ENCODE measurements around the gene RELT. TPM values are rescaled to one million over a fixed set of nuclear protein-coding genes. Genes with fewer than 3 reads are reported as not detected.

RELT gene
- total and polyA plus RNA-seq, 2 of the 13 experiments (the other 11 are each of a cell fraction or from before 2014, with no cell fraction given): 2.5 to 4.7 TPM

DNA sequence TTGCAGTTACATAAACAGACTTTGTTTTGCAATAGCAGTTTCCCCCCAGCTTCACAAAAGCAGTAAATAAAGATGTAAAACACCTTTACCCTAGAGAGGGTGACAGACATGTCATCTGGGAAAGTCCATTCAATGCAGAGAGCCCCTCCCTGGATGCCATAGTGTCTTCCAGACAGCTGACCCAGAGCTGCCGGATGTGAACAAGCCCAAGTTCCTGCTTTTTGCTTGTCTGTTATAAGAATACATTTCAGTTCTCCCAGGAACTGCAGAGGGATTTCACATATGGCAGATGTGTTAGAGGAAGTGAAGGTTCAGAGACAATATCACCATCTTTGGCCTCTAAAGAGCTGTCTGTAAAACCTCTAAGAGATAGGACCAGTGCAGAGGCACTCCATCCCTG is 48.9 kb downstream of the RELT start:
- ATAC-seq: no peak
- Histone ChIP-seq H3K4me1 (ENCODE audit: insufficient read depth, low read length) (peaks cover 7% of the 10 kb centered on the region), H3K27me3 (ENCODE audit: control insufficient read depth in 1 of 2, insufficient read depth in 2 of 2, low read length in 2 of 2) (no peaks in the 10 kb centered on the region), H3K36me3 (replicated peaks in 1 of 2; ENCODE audit: control insufficient read depth in 1 of 2, insufficient read depth in 2 of 2, low read length in 2 of 2) (peaks cover 0 to 6% of the 10 kb centered on the region in 2 experiments; a peak in 2 of 5 replicates), H3K4me3 (replicated peaks in 1 of 3; ENCODE audit: insufficient read depth in 1 of 3, low read depth in 2 of 3, low read length in 3 of 3) (no peak overlapping the region), H3K27ac (ENCODE audit: extremely low read length, insufficient read depth, low read length) (no peak overlapping the region), H3K4me2 (ENCODE audit: low read depth, low read length) (no peak overlapping the region), H3K79me2 (ENCODE audit: insufficient read depth, low read length) (no peaks in the 10 kb centered on the region), H3K9ac (ENCODE audit: insufficient read depth, low read depth, low read length) (no peak overlapping the region), H3K9me3 (ENCODE audit: low read length) (no peaks in the 10 kb centered on the region), H4K20me1 (ENCODE audit: insufficient read depth, low read length) (no peaks in the 10 kb centered on the region; the same call in 1 of the 2 replicates), H2AFZ (ENCODE audit: low read length) (no peak overlapping the region)
- TF ChIP-seq NR2F6 (IDR thresholded peaks at IDR 0.05) (no peak), NR2F6 (CRISPR knock-in tag; IDR thresholded peaks at IDR 0.05) (no peak), CTCF (CRISPR knock-in tag; IDR thresholded peaks at IDR 0.05) (no peak), REL (CRISPR knock-in tag; conservative IDR thresholded peaks at IDR 0.05) (no peak), PAXIP1 (CRISPR knock-in tag; conservative IDR thresholded peaks at IDR 0.05) (no peak), ZNF496 (CRISPR knock-in tag; IDR thresholded peaks at IDR 0.05; ENCODE audit: insufficient replicate concordance) (no peak), ZNF773 (CRISPR knock-in tag; IDR thresholded peaks at IDR 0.05; ENCODE audit: borderline replicate concordance) (no peak), SOX5 (CRISPR knock-in tag; IDR thresholded peaks at IDR 0.05; ENCODE audit: borderline replicate concordance) (no peak)
- TF ChIP-seq, protein P1, sequence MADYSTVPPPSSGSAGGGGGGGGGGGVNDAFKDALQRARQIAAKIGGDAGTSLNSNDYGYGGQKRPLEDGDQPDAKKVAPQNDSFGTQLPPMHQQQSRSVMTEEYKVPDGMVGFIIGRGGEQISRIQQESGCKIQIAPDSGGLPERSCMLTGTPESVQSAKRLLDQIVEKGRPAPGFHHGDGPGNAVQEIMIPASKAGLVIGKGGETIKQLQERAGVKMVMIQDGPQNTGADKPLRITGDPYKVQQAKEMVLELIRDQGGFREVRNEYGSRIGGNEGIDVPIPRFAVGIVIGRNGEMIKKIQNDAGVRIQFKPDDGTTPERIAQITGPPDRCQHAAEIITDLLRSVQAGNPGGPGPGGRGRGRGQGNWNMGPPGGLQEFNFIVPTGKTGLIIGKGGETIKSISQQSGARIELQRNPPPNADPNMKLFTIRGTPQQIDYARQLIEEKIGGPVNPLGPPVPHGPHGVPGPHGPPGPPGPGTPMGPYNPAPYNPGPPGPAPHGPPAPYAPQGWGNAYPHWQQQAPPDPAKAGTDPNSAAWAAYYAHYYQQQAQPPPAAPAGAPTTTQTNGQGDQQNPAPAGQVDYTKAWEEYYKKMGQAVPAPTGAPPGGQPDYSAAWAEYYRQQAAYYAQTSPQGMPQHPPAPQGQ (CRISPR knock-in tag; IDR thresholded peaks at IDR 0.05; ENCODE audit: borderline replicate concordance): no peak
- ChIA-PET POLR2A (no interaction called here), CTCF (ENCODE audit: low intra/inter-chr PET ratio, low total read pairs) (no interaction called here)
- no TSS peak for BruUV-seq (replicated peaks)
- FAIRE-seq: no peak
- whole genome bisulfite sequencing (ENCODE audit: low lambda C conversion rate): 100% methylated on average over 1 of the region's 1 CpG
- DNase-seq (ENCODE audit: low spot score): no peak
- intact Hi-C loops (cut with micrococcal nuclease; ENCODE audit: unreplicated experiment): no loop called here
- in situ Hi-C loops (cut with HindIII; ENCODE audit: extremely low pct_ligation_motif_present, low pct_unique_long_range_greater_than_20kb): no loop called here
